ENCODE results near the gene TTF2. TPM values are rescaled to one million over a fixed set of nuclear protein-coding genes. Genes with fewer than 3 reads are reported as not detected.

The TTF2 gene
- 3.3 TPM for total RNA-seq

DNA sequence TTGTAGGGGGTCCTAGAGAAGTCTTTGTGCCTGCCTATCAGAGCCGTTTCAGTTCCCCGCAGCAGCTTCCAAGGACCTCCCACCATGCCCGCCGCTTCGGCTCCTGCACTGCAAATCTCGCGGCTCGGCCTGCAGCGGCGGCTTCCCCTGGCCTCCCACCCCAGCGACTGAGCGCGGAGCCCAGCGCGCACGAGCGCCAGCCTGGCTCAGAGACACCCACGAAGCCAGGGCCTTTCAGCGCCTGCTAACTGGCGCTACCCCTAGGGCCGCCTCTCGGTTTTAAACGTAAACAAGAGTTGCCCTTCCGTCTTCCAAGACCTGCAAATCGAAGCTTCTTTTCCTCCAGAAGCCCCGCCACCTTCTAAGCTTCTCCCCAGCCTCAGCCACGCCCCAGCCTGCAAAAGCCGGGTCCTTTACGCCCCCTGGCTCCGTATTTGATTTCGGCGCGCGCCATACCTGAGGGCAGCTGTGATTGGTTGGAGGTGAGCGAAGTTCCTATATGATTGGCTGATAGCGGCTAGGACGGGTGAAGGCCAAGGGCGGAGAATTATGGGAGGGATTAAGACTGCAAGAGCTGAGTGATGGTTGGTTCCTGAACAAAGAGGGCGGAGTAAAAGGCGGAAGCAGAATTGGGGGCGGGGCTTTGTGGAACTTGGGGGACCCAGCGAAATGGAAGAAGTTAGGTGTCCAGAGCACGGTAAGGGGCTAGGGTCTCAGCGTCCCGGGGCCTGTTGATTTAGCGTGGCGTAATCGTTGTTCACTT lies at the start of gene TTF2:
Gene TTF2 (plus strand): TSS at position 649 of the 763 bp plus-strand sequence. CDS start 21 bp downstream, at position 670.
- peak; percentile 91 to 96 for DNase-seq (ENCODE audit: low spot score in 2 of 2)
- FAIRE-seq: peak; percentile 94

DNA sequence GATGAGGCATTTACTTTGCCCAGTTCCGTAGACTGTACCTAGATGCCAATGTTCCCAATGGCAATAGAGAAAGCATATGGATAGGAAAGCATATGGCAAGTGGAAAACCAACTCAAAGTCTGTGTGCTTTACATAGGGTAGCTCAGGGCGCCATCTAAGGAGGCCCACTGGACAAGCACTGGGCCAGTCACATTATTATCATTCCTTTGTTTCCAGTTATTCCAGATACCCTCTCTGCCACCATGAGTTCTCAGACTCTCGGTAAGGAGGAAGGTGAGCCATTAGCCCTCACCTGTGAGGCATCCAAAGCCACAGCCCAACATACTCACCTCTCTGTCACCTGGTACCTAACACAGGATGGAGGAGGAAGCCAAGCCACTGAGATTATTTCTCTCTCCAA lies 48.8 kb upstream of the TTF2 start:
- DNase-seq (ENCODE audit: low spot score in 2 of 2): no peak
- FAIRE-seq: no peak

DNA sequence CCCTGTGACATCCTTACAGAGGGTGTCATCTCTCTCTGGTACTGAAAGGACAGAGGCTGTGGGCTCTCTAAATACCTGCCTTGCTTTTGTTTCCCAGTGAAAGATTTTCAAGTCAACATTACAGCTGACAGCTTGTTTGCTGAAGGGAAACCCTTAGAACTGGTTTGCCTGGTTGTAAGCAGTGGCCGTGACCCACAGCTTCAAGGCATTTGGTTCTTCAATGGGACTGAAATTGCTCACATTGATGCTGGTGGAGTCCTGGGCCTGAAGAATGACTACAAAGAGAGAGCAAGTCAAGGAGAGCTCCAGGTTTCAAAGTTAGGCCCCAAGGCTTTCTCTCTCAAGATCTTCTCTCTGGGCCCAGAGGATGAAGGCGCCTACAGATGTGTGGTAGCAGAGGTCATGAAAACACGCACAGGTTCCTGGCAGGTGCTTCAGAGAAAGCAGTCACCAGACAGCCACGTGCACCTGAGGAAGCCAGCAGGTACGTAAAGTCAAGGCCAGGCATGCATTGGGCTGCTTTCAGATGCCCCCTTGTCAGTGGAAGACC lies 46.7 kb upstream of the TTF2 start:
- no peak for DNase-seq (ENCODE audit: low spot score in 2 of 2)
- no peak for FAIRE-seq

DNA sequence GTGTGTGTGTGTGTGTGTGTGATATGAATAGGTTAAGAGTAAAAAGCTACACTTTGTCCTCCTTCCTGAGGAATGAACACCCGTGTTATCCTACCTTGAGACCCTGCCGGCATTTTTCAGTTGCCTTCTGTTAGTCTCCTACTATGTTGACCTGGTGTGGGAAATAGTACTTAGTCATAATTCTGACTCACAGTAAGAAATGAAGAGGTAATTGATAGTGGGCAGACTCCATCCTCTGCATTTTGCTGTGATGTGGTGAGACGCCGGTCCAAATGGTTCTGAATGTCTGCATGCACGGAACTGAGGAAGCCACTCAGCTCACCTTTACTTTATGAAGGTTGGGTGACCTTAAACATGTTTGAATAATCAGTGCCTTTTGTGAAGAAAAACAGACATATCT lies 45.9 kb upstream of the TTF2 start:
- DNase-seq (ENCODE audit: low spot score in 2 of 2) (no peak), FAIRE-seq (no peak)

DNA sequence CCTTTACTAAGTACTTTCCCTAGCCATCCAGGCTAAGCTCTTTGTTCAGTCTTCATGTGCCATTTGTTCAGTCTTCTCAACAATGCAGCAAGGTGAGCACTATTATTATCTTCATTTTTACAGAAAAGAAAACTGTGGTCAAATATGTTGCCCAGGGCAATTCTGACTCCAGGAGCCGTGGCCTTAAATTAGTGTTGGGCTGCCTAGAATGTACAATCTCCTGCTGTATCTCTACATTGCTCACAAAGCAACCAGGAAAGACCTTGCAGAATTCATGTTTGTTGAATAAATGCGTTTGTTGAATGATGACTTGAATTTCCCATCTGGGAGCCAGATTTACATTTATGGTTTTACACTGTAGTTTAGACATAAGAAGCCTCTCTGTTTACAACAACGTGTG lies 44.4 kb upstream of the TTF2 start:
- DNase-seq (ENCODE audit: low spot score in 2 of 2) (no peak), FAIRE-seq (no peak)

DNA sequence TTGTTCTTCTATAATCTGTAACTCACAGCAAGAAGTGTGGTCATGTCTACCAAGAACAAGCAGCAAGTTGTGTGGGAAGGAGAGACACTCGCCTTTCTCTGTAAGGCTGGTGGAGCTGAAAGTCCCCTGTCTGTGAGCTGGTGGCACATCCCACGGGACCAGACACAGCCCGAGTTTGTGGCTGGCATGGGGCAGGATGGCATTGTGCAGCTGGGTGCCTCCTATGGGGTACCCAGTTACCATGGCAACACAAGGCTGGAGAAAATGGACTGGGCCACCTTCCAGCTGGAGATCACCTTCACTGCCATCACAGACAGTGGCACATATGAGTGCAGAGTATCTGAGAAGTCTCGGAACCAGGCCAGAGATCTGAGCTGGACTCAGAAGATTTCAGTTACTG lies 43.1 kb upstream of the TTF2 start:
- FAIRE-seq (no peak), DNase-seq (ENCODE audit: low spot score in 2 of 2) (no peak)

DNA sequence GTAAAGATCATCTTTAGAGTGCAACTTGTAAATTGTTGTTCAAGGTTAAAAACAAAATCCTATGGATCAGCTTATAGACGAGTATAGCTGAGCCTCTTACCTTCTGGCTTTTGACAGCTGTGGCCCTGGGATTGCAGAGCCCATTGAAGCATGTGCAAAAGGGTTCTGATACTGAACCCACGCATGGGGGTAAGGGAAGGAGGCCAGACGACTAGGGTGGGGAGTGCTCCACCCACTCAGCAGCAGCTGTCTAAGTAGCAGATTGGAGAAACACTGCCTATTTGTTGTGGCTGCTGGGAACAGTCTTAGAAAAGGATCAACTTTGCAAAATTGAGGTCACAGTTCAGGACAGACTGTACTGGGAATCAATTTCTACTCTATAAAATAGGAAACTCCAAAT lies 42.5 kb upstream of the TTF2 start:
- DNase-seq (ENCODE audit: low spot score in 2 of 2) (no peak), FAIRE-seq (no peak)

DNA sequence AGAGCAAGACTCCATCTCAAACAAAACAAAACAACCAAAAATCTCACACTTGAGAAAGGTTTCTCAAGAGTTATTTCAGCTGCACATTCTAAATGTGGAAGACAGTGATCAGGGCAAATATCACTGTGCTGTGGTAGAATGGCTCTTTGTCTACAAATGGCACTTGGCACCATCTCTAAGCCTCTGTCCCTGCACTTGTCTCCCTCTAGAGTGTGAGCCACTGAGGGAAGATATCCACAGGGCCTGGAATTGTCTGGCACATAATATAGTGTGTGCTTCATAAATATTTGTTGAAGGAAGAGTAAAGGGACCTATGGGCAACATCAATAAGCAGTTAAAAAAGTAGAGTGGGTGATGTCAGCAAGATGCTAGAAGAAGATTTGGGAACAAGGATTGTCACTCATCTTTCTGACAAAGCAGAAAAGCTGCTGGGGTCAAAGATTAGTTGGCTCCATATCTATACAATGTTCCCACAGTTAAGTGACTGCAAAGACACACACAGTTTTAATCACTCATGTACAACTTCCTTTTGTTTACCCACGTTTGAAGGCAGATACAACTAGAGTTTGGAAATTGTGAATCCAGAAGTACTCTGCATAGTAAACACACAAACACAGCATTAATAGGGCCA lies 39.5 kb upstream of the TTF2 start:
- DNase-seq (ENCODE audit: low spot score in 2 of 2) (peak in 1 of 2 donors; percentile 4), FAIRE-seq (no peak)

DNA sequence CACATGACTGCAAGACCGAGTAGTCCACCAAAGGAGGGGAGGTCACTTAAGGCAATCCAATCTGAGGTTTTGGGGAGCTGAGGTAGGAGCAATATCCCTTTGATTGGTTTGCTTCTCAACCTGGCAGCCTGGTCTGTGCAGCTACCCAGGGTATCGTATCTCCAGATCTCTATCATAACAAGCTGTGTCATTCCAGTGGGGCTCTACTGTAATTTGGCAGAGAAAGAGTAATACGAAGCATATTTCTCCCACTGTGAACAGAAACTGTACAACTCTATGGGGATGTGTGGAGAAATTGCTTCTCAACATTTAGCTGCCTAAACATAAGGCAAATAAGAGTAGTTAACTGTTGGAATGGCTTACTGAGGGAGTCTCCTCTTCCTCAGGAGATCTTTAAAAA lies 38.0 kb upstream of the TTF2 start:
- no peak for DNase-seq (ENCODE audit: low spot score in 2 of 2)
- FAIRE-seq: no peak

DNA sequence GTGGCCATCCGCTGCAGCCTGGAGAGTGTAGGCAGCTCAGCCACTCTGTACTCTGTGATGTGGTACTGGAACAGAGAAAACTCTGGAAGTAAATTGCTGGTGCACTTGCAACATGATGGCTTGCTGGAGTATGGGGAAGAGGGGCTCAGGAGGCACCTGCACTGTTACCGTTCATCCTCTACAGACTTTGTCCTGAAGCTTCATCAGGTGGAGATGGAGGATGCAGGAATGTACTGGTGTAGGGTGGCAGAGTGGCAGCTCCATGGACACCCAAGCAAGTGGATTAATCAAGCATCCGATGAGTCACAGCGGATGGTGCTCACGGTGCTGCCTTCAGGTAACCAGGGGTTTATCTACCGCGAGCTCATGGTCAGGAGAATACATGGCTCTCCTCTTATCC lies 34.6 kb upstream of the TTF2 start:
- DNase-seq (ENCODE audit: low spot score in 2 of 2): no peak
- FAIRE-seq: no peak

DNA sequence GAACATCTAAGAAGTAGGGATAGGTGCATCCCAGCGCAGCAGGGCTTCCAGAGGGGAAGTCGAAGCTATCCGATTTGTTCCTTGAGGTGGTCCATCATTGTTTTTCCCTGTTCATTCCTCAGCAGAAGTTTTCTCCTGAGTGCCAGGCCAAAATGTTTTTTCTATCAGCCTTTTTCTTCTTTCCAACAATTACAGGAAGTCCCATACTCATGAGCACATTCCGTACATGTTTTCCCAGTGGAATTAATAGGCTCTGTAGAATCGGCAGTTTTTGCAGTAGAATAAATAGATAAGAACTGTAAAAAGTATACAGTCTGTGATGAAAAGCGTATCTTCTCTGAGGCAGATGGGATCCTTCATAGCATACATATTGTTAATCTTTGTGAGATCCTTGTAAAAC lies 33.8 kb upstream of the TTF2 start:
- no peak for DNase-seq (ENCODE audit: low spot score in 2 of 2)
- FAIRE-seq: no peak

DNA sequence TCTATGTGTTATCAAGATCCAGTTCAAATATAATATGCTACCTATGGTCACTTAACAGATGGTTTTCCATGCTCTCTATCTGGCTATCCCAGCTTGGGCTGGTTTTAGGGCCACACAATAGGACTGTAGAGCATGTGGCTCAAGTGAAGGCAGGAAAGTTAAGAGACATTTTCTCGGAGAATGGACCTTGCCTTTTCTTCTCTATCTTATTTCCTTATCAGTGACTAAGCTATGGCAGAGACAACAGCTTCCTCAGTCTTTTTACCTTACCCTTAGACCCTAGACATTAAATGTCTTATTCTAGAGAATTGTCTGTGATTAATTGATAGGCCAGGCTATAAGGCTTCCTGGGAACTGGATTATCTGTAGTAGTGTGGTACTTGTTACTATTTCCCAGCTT lies 30.4 kb upstream of the TTF2 start:
- FAIRE-seq: no peak
- DNase-seq (ENCODE audit: low spot score in 2 of 2): no peak

DNA sequence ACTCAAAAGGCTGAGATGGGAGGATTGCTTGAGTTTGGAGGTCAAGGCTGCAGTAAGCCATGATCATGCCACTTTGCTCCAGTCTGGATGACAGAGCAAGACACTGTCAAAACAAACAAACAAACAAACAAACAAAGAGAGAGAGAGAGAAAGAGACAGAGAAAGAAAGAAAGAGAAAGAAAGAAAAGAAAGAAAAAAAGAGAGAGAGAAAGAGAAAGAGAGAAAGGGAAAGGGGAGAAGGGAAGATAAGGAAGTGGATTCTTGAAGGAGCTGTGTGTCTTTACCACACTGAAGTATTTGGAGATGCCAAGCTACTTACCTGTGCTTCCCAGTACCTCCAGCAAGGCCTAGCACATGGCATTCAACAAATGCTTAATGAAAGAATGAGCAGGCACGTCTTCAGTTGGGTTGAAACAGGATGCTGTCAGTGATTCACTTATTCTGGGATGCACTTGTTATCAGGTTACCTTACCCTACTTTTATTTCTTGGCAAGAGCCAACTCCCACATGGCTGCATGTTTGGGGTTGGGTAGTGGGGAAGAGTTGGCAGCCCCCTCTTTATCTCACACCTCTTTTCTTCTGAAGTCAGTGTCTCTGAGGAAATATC lies 29.8 kb upstream of the TTF2 start:
- no peak for DNase-seq (ENCODE audit: low spot score in 2 of 2)
- FAIRE-seq: no peak

DNA sequence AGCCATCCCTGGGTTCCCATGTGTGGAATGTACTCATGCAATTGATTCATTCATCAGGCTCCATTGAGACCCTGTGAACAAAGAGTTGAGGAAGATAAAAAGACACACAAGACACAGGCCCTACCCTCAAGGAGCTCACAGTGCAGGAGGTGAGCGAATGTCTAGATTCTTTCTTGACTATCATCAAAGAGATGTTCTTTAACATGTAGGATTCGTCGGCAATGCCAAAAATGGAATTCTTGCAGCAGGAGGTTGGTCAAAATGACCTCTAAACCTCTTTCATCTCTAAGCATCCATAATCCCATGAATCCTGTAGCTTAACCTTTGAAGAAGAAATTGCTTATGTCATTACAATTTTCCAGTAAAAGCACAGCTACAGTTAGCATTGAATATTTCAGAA lies 27.9 kb upstream of the TTF2 start:
- DNase-seq (ENCODE audit: low spot score in 2 of 2) (no peak), FAIRE-seq (no peak)

DNA sequence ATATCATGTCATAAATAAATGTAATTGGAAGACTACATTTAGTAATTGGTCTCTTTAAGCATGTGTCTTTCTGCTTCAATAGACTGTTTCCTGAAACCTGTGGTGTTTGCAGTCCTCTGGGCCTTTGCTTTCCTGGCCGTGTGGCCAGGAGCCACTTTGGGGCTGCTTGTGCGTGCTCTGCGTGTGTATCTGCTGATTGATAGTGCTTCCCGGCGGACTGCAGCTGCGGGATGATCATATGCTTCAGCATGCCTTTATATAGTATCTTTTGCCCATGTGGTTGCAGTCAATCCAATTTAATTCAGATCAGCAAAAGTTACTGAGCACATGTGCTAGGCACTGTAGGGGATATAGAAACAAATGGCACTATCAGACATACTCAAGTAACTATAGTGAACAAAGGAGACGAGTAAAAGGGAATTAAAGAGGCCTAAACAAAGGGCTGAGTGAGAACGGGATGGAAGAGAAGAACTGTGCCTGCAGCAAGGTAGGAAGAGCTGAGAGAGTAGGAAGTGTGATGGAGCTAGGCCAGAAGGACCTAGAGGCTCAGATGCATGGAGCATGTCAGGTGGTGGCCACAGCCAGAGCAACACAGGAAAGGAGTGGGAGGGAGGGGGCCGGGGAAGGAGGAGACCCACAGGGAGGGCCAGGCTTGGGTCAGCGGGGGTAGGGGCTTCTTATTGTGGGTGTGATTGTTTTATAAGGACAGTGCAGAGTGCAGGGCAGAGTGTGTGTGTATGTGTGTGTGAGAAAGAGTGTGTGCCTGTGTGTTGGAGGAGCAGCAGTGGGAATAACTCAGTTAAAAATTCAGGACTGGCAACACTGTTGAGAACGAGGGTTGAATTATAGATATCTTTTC lies 27.2 kb upstream of the TTF2 start:
- no peak for DNase-seq (ENCODE audit: low spot score in 2 of 2)

DNA sequence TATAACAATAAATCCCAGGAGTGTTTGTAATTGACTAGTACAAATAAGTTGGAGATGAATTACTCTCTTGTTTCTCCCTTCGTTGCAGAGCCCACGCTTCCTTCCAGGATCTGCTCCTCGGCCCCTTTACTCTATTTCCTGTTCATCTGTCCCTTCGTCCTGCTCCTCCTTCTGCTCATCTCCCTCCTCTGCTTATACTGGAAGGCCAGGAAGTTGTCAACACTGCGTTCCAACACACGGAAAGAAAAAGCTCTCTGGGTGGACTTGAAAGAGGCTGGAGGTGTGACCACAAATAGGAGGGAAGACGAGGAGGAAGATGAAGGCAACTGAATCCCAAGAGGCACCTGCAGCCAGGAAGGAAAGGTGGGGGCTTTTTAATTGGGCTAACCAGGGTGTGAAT lies 26.4 kb upstream of the TTF2 start:
- FAIRE-seq: no peak
- DNase-seq (ENCODE audit: low spot score in 2 of 2): no peak

More for the DNA sequence above, 27.2 kb upstream of the TTF2 start:
- no peak for FAIRE-seq

DNA sequence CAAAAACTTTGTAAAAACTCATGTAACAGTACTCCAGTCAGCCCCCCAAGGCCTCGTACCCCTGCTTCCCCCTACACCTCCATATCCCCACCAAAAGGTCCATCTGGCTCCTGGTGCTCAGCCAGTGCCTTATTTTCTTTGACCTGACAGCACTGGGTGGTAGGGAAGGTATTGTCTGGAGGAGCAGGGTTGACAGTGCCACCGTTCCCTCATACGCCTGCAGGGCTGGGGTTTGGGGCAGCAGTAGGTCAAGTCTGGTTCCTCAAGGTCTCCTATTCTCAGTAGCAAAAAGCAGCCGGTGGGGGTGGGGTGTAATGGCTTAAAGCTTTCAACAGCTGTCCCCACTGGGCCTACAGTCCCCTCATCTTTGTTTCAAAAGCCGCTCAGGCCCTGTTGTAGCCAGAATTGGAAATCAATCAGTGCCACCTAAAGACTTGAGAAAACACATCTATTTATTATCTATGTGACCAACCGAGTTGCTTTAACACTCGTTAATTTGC lies 25.3 kb upstream of the TTF2 start:
- FAIRE-seq (no peak), DNase-seq (ENCODE audit: low spot score in 2 of 2) (no peak)

DNA sequence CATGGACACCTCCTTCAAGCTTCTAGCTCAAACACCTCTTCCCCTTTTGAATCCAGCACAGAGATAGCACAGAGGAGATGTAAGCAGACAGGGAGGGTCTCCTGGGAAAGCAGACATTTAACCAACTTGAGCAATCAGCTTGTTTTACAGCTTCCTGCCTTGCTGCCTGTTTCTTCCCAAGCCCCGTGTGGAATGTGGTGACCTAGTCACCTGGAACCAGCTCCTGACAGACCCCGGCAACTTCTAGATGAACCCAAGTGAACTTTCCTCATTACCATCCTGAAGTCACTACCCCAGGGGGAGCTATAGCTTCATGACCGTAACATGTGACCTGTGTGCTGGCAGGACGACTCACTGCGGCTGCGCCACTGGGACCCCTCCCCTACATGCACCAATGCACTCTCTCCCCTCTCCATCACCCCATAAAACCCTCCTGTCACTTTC lies 24.1 kb upstream of the TTF2 start:
- FAIRE-seq: no peak

DNA sequence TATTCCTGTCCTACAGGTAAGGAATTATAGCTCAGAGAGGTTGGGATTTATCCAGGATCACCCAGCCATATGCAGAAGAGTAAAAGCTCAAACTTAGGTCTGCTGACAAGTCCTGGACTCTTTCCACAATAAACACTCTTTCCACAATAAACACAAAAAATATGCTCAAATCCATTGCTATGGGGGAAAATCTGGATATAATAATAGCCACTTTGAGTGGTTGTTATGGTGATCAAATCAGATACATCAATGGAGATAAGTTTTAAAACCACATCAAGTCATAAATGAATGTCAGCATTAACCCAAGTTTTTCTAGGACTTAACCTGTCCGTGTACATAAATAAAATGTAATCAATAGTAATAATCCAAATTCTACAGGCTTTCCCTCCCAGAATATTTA lies 22.3 kb upstream of the TTF2 start:
- FAIRE-seq: no peak
- DNase-seq (ENCODE audit: low spot score in 2 of 2): no peak

More for the DNA sequence above, 24.1 kb upstream of the TTF2 start:
- DNase-seq (ENCODE audit: low spot score in 2 of 2): no peak

DNA sequence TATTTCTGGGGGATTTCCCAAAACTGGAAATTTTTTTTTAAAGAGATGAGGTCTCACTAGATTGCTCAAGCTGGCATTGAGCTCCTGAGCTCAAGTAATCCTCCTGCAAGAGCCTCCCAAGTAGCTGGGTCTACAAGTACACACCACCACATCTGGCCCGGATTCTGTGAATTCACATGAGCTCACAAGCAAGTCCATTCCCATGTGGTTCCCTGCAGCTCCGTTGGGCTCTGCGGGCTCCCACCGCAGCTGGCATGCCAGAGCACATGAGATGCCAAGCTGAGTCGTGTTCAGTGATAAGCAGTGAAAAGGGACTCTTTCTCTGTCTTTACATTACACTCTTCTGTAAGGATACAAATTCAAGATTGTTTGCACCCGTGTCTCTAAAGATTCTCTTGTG lies 21.9 kb upstream of the TTF2 start:
- DNase-seq (ENCODE audit: low spot score in 2 of 2) (no peak), FAIRE-seq (no peak)
